Measurements from ENCODE around the gene PCGF3.

PCGF3 gene

GRCh38 chr4:795726-796119 lies 90.1 kb downstream of the PCGF3 start:
- Histone ChIP-seq H3K4me3 (ENCODE audit: low read length) (no peak overlapping the region), H3K9me3 (ENCODE audit: insufficient read depth, low read length) (no peaks in the 10 kb centered on the region), H4K20me1 (ENCODE audit: insufficient read depth, low read length) (no peaks in the 10 kb centered on the region), H3K27ac (ENCODE audit: low read length) (no peak overlapping the region), H3K79me2 (ENCODE audit: low read length) (no peaks in the 10 kb centered on the region), H2AFZ (ENCODE audit: low read depth, low read length) (no peak overlapping the region), H3K9ac (ENCODE audit: low read length) (no peak overlapping the region), H3K36me3 (replicated peaks; ENCODE audit: low read depth, low read length) (no peaks in the 10 kb centered on the region), H3K4me2 (ENCODE audit: low read length) (no peak overlapping the region), H3K27me3 (ENCODE audit: low read depth, low read length) (peaks cover 15% of the 10 kb centered on the region), H3K4me1 (ENCODE audit: low read length) (peaks cover 17% of the 10 kb centered on the region)
- TF ChIP-seq CTCF (IDR thresholded peaks at IDR 0.05; ENCODE audit: low read depth, low read length) (no peak), EZH2phosphoT487 (IDR thresholded peaks at IDR 0.05; ENCODE audit: low read depth) (no peak)

DNA sequence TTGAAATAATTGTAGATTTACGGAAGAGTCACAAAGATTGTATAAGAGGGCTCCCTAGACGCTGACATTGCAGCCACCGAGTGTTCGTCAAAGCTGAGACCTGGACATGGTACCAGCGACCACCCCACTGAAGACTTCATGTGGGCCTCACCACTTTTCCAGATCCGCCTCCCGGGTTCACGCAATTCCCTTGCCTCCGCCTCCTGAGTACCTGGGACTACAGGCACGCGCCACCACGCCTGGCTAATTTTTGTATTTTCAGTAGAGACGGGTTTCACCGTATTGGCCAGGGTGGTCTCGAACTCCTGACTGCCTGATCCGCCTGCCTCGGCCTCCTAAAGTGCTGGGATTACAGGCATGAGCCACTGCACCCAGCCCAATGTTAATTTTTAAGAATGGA lies 90.6 kb downstream of the PCGF3 start:
- no peak overlapping the region for H3K27ac ChIP-seq (ENCODE audit: low read length)
- no peaks in the 10 kb centered on the region for H3K36me3 ChIP-seq (replicated peaks; ENCODE audit: low read depth, low read length)
- no peaks in the 10 kb centered on the region for H4K20me1 ChIP-seq (ENCODE audit: insufficient read depth, low read length)
- peaks cover 17% of the 10 kb centered on the region for H3K4me1 ChIP-seq (ENCODE audit: low read length)
- no peak overlapping the region for H3K4me2 ChIP-seq (ENCODE audit: low read length)
- H3K27me3 ChIP-seq (ENCODE audit: low read depth, low read length) = peaks cover 15% of the 10 kb centered on the region
- no peak for TF ChIP-seq CTCF (IDR thresholded peaks at IDR 0.05; ENCODE audit: low read depth, low read length)
- no peak for TF ChIP-seq EZH2phosphoT487 (IDR thresholded peaks at IDR 0.05; ENCODE audit: low read depth)
- no peaks in the 10 kb centered on the region for H3K79me2 ChIP-seq (ENCODE audit: low read length)
- H2AFZ ChIP-seq (ENCODE audit: low read depth, low read length) = no peak overlapping the region
- no peaks in the 10 kb centered on the region for H3K9me3 ChIP-seq (ENCODE audit: insufficient read depth, low read length)
- no peak overlapping the region for H3K4me3 ChIP-seq (ENCODE audit: low read length)
- no peak overlapping the region for H3K9ac ChIP-seq (ENCODE audit: low read length)

DNA sequence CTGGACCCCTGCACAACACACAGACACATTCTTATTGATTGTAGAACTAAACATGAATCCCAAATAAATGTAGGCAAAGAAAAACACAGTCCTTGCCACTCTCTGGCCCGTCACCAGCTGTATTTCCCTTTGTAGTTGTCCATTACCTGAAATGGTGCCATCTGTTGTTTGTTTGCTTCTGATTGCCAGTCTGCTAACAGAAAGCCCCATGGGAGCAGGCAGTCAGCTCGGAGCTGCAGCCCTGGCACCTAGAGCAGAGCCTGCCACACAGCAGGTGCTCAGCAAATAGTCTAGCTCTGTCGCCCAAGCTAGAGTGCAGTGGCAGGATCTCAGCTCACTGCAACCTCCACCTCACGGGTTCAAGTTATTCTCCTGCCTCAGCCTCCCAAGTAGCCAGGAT lies 91.4 kb downstream of the PCGF3 start:
- H4K20me1 ChIP-seq (ENCODE audit: insufficient read depth, low read length) = no peaks in the 10 kb centered on the region
- no peak overlapping the region for H3K4me2 ChIP-seq (ENCODE audit: low read length)
- no peak overlapping the region for H2AFZ ChIP-seq (ENCODE audit: low read depth, low read length)
- H3K4me3 ChIP-seq (ENCODE audit: low read length) = no peak overlapping the region
- no peak overlapping the region for H3K27ac ChIP-seq (ENCODE audit: low read length)
- TF ChIP-seq EZH2phosphoT487 (IDR thresholded peaks at IDR 0.05; ENCODE audit: low read depth) (no peak), CTCF (IDR thresholded peaks at IDR 0.05; ENCODE audit: low read depth, low read length) (no peak)
- H3K4me1 ChIP-seq (ENCODE audit: low read length) = peaks cover 17% of the 10 kb centered on the region
- no peak overlapping the region for H3K9ac ChIP-seq (ENCODE audit: low read length)
- H3K79me2 ChIP-seq (ENCODE audit: low read length) = no peaks in the 10 kb centered on the region
- H3K9me3 ChIP-seq (ENCODE audit: insufficient read depth, low read length) = no peaks in the 10 kb centered on the region
- H3K36me3 ChIP-seq (replicated peaks; ENCODE audit: low read depth, low read length) = no peaks in the 10 kb centered on the region
- peaks cover 15% of the 10 kb centered on the region for H3K27me3 ChIP-seq (ENCODE audit: low read depth, low read length)

- H2AFZ ChIP-seq (ENCODE audit: low read depth, low read length) = no peak overlapping the region
- no peaks in the 10 kb centered on the region for H3K79me2 ChIP-seq (ENCODE audit: low read length)
- H3K4me2 ChIP-seq (ENCODE audit: low read length) = no peak overlapping the region
- H3K9me3 ChIP-seq (ENCODE audit: insufficient read depth, low read length) = no peaks in the 10 kb centered on the region
- peaks cover 12% of the 10 kb centered on the region for H3K4me1 ChIP-seq (ENCODE audit: low read length)
- no peak overlapping the region for H3K4me3 ChIP-seq (ENCODE audit: low read length)
- no peak overlapping the region for H3K9ac ChIP-seq (ENCODE audit: low read length)
- H3K27ac ChIP-seq (ENCODE audit: low read length) = no peak overlapping the region
- no peak for TF ChIP-seq EZH2phosphoT487 (IDR thresholded peaks at IDR 0.05; ENCODE audit: low read depth)
- no peak for TF ChIP-seq CTCF (IDR thresholded peaks at IDR 0.05; ENCODE audit: low read depth, low read length)
- H3K36me3 ChIP-seq (replicated peaks; ENCODE audit: low read depth, low read length) = no peaks in the 10 kb centered on the region
- peaks cover 6% of the 10 kb centered on the region; the same call in 1 of the 2 replicates for H3K27me3 ChIP-seq (ENCODE audit: low read depth, low read length)
- H4K20me1 ChIP-seq (ENCODE audit: insufficient read depth, low read length) = no peaks in the 10 kb centered on the region
Observed at GRCh38 chr4:801436-802124, 95.9 kb downstream of the PCGF3 start.

Measured in OCI-LY3 (cell line).